Loucy (cell line): ENCODE measurements around the gene THOC6.

Source experiments
- EZH2phosphoT487 ChIP-seq: fragments of 200-600 bp; IDR thresholded peaks from 2 replicates; pipeline ENCODE4 v1.6.1; 2018; ENCODE audit warnings: antibody characterized with exemption, mild to moderate bottlenecking, moderate library complexity, borderline replicate concordance
- TF ChIP-seq, protein P1 (sequence below): fragments of 200-600 bp; sonication (generic); conservative IDR thresholded peaks from 2 replicates; pipeline ENCODE4 v1.5.1; 2014; ENCODE audit warnings: mild to moderate bottlenecking, antibody characterized with exemption, low read length

DNA sequence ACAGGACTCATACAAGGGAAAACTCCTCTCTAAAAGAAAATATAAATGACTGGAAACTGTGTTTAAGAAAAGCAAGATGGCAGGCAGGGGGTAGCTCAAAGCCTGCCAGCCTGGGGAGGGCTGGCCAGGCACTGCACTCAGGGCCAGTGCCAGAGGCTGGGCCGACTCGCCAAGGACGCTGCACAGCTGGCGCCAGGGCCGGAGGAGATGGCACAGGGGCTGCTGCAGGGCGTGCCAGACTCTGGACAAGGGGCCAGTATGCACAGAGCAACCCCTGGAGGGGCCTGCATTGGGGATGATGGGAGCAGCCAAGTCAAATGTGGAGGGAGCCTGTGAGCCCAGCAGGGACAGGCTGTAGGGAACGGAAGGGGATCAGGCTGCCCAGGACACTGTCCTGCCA, 47.6 kb upstream of the THOC6 start:
- TF ChIP-seq, protein P1, sequence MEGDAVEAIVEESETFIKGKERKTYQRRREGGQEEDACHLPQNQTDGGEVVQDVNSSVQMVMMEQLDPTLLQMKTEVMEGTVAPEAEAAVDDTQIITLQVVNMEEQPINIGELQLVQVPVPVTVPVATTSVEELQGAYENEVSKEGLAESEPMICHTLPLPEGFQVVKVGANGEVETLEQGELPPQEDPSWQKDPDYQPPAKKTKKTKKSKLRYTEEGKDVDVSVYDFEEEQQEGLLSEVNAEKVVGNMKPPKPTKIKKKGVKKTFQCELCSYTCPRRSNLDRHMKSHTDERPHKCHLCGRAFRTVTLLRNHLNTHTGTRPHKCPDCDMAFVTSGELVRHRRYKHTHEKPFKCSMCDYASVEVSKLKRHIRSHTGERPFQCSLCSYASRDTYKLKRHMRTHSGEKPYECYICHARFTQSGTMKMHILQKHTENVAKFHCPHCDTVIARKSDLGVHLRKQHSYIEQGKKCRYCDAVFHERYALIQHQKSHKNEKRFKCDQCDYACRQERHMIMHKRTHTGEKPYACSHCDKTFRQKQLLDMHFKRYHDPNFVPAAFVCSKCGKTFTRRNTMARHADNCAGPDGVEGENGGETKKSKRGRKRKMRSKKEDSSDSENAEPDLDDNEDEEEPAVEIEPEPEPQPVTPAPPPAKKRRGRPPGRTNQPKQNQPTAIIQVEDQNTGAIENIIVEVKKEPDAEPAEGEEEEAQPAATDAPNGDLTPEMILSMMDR, result no peak
- TF ChIP-seq EZH2phosphoT487, result no peak
